Stomach (tissue), 4 donors: ENCODE measurements around the gene F2RL1.

ENCODE experiments used
- CTCF ChIP-seq, 7 experiments: fragments of 450-650 bp in 4 of 7; fragments of 200-600 bp in 3 of 7; sonication (generic) in 3 of 7; IDR thresholded peaks; one replicate each; pipeline ENCODE4 v1.5.1; 2016 to 2019; ENCODE audit warnings: antibody characterized with exemption in 7 of 7, control low read depth in 2 of 7, mild to moderate bottlenecking in 1 of 7
- POLR2AphosphoS5 ChIP-seq, 3 donors: sonication (generic); formaldehyde crosslinking; IDR thresholded peaks; one replicate each; pipeline ENCODE4 v1.6.1; 2016; ENCODE audit warnings: antibody characterized with exemption in 3 of 3

- no peak for TF ChIP-seq CTCF (IDR thresholded peaks at IDR 0.05)
- no peak for TF ChIP-seq POLR2AphosphoS5 (IDR thresholded peaks at IDR 0.05)
These were observed 2.6 kb upstream of the F2RL1 start for GRCh38 chr5:76816110-76816831.
